ENCODE measurements around the gene RPL39L. TPM values are rescaled to one million over a fixed set of nuclear protein-coding genes. Genes with fewer than 3 reads are reported as not detected.
"Not testable (repeated sequence)": the region's sequence is repeated elsewhere in the genome, so short reads cannot be mapped to it uniquely, and the experiment has no call there.

The RPL39L gene
- total and polyA plus RNA-seq, 4 donors, result 3.4 to 9.4 (median 6.4) TPM

DNA sequence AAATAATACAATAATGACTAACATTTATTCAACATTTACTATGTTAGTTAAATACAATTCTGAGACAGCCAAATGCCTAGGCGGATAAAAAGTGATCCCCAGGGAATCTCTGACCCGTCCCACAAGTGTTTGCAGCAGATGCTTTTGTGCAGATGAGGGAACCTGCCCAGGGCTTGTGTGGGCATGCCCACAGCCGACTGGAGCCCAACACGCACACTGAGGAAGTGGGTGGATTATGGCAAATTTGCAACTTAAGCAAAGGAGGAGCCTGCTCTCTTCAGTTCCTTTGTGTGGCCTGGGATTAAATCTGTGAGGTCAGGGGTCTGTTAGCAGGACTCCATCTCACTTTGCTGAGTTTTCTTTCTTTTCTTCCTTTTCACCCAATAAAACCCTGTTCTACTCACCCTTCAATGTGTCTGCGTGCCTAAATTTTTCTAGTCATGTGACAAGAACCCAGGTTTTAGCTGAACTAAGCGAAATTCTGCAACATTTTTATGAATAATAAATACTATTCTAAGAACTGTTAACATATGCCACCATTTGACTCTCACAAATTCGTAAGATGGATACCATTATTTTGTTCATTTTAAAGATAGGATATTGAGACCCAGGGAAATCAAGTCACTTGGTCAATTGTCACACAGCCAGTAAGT, 44.0 kb upstream of the RPL39L start:
- WGBS, 2 donors, result 68 to 71% methylated on average over 7 of the region's 7 CpGs
- TF ChIP-seq, protein P1, sequence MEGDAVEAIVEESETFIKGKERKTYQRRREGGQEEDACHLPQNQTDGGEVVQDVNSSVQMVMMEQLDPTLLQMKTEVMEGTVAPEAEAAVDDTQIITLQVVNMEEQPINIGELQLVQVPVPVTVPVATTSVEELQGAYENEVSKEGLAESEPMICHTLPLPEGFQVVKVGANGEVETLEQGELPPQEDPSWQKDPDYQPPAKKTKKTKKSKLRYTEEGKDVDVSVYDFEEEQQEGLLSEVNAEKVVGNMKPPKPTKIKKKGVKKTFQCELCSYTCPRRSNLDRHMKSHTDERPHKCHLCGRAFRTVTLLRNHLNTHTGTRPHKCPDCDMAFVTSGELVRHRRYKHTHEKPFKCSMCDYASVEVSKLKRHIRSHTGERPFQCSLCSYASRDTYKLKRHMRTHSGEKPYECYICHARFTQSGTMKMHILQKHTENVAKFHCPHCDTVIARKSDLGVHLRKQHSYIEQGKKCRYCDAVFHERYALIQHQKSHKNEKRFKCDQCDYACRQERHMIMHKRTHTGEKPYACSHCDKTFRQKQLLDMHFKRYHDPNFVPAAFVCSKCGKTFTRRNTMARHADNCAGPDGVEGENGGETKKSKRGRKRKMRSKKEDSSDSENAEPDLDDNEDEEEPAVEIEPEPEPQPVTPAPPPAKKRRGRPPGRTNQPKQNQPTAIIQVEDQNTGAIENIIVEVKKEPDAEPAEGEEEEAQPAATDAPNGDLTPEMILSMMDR (IDR thresholded peaks at IDR 0.05; ENCODE audit: control extremely low read depth, extremely low read depth), result no peak
- H3K9ac ChIP-seq (ENCODE audit: insufficient read depth in 1 of 2, low read length in 2 of 2), result no peak overlapping the region
- ATAC-seq (ENCODE audit: insufficient read depth, low FRiP score) (no peak), DNase-seq (no peak)
- no peaks in the 10 kb centered on the region for H3K36me3 ChIP-seq (ENCODE audit: control insufficient read depth in 4 of 4, insufficient read depth in 4 of 4, low read length in 4 of 4)
- peaks cover 0 to 2% (median 0%) of the 10 kb centered on the region in 5 donors for H3K4me1 ChIP-seq (ENCODE audit: control insufficient read depth in 5 of 5, insufficient read depth in 5 of 5, low read length in 5 of 5)
- H3K9me3 ChIP-seq (ENCODE audit: control insufficient read depth in 4 of 4, insufficient read depth in 3 of 4, low read length in 3 of 4), result no peaks in the 10 kb centered on the region
- H3K4me3 ChIP-seq, result no peak overlapping the region
- H3K27me3 ChIP-seq (ENCODE audit: control insufficient read depth in 3 of 3, insufficient read depth in 3 of 3, low read length in 2 of 3), result no peaks in the 10 kb centered on the region
- H3K27ac ChIP-seq (ENCODE audit: low read depth in 1 of 2, low read length in 1 of 2), result peak overlapping the region in 1 of 2 donors; percentile 7

DNA sequence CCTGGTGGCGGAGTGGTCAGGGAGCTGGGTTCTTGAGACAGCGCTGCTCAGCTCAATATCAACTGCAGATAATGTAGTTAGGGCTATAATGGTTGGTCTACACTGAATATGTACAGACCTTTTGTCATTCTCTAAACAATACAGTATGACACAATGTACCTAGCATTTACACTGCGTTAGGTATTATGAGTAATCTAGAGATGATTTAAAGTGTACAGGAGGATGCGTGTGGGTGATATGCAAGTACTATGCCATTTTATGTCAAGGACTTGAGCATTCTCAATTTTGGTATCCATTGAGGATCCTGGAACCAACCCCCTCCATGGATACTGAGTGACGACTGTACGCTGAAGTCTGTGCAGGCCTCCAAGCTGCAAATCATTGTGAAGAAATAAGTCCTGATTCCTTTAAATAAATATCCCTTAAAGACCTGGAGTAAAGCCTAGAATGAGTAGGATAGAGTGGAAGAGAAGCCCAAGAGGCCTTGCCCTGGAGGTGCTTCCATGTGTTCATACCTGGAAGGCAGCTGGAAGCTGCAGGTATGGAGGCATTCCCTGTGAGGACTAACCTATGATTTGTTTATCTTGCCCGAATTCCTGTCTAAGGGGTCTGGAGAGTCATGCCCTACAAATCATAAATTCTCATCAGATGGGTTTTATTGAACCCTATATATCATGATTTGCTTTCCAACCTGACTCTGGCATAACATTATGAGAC, 42.3 kb upstream of the RPL39L start:
- WGBS, 2 donors, result 92 to 95% methylated on average over 7 of the region's 7 CpGs
- Histone ChIP-seq H3K4me3 (no peak overlapping the region), H3K36me3 (ENCODE audit: control insufficient read depth in 4 of 4, insufficient read depth in 4 of 4, low read length in 4 of 4) (no peaks in the 10 kb centered on the region), H3K9me3 (ENCODE audit: control insufficient read depth in 4 of 4, insufficient read depth in 3 of 4, low read length in 3 of 4) (no peaks in the 10 kb centered on the region), H3K9ac (ENCODE audit: insufficient read depth in 1 of 2, low read length in 2 of 2) (no peak overlapping the region), H3K4me1 (ENCODE audit: control insufficient read depth in 5 of 5, insufficient read depth in 5 of 5, low read length in 5 of 5) (no peaks in the 10 kb centered on the region), H3K27me3 (ENCODE audit: control insufficient read depth in 3 of 3, insufficient read depth in 3 of 3, low read length in 2 of 3) (no peaks in the 10 kb centered on the region), H3K27ac (ENCODE audit: low read depth in 1 of 2, low read length in 1 of 2) (no peak overlapping the region)
- TF ChIP-seq, protein P1 (IDR thresholded peaks at IDR 0.05; ENCODE audit: control extremely low read depth, extremely low read depth), result no peak
- no peak for DNase-seq
- ATAC-seq (ENCODE audit: insufficient read depth, low FRiP score), result no peak

DNA sequence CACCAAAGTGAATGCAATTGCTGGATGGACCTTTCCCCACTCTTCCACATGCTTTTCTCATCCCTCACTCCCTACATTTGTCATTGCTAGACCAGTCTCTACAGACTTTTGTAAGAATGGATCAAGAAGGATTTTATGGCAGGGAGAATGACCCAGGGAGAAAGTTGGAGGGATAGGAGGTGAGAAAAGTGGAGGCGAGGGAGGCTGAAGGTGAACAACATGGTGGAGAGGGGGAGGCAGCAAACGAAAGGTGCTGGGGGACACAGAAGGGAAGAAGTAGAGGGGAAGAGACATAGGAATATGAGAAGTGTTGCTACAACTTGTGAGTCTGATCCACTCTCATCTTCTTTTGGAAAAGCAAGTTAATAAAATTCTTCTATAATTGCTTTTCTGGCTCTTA, 33.6 kb upstream of the RPL39L start:
- 93 to 98% methylated on average over 2 of the region's 2 CpGs for WGBS, 2 donors
- Histone ChIP-seq H3K4me1 (ENCODE audit: control insufficient read depth in 5 of 5, insufficient read depth in 5 of 5, low read length in 5 of 5) (peaks cover 0 to 10% (median 0%) of the 10 kb centered on the region in 5 donors), H3K9ac (ENCODE audit: insufficient read depth in 1 of 2, low read length in 2 of 2) (no peak overlapping the region), H3K27ac (ENCODE audit: low read depth in 1 of 2, low read length in 1 of 2) (no peak overlapping the region), H3K27me3 (ENCODE audit: control insufficient read depth in 3 of 3, insufficient read depth in 3 of 3, low read length in 2 of 3) (peaks cover 0 to 2% (median 0%) of the 10 kb centered on the region in 3 donors), H3K4me3 (no peak overlapping the region), H3K9me3 (ENCODE audit: control insufficient read depth in 4 of 4, insufficient read depth in 3 of 4, low read length in 3 of 4) (no peaks in the 10 kb centered on the region), H3K36me3 (ENCODE audit: control insufficient read depth in 4 of 4, insufficient read depth in 4 of 4, low read length in 4 of 4) (no peaks in the 10 kb centered on the region)
- TF ChIP-seq, protein P1 (IDR thresholded peaks at IDR 0.05; ENCODE audit: control extremely low read depth, extremely low read depth), result no peak
- DNase-seq (no peak), ATAC-seq (ENCODE audit: insufficient read depth, low FRiP score) (no peak)

DNA sequence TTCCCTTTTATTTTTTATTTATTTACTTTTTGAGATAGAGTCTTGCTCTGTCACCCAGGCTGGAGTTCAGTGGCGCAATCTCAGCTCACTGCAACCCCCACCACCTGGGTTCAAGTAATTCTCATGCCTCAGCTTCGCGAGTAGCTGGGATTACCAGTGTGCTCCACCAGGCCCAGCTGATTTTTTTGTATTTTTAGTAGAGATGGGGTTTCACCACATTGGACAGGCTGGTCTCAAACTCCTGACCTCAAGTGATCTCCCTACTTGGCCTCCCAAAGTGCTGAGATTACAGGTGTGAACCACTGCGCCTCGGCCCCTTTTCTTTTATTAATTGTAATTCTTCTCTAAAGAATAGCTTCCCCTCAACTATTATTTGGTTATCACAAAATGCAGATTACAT, 31.6 kb upstream of the RPL39L start:
- H3K36me3 ChIP-seq (ENCODE audit: control insufficient read depth in 4 of 4, insufficient read depth in 4 of 4, low read length in 4 of 4); H3K9me3 ChIP-seq (ENCODE audit: control insufficient read depth in 4 of 4, insufficient read depth in 3 of 4, low read length in 3 of 4); H3K4me3 ChIP-seq; H3K27ac ChIP-seq (ENCODE audit: low read depth in 1 of 2, low read length in 1 of 2); ATAC-seq (ENCODE audit: insufficient read depth, low FRiP score); H3K9ac ChIP-seq (ENCODE audit: insufficient read depth in 1 of 2, low read length in 2 of 2); DNase-seq; H3K27me3 ChIP-seq (ENCODE audit: control insufficient read depth in 3 of 3, insufficient read depth in 3 of 3, low read length in 2 of 3): not testable (repeated sequence)
- WGBS, 2 donors, result 93 to 97% methylated on average over 5 of the region's 5 CpGs
- H3K4me1 ChIP-seq (ENCODE audit: control insufficient read depth in 5 of 5, insufficient read depth in 5 of 5, low read length in 5 of 5), result peaks cover 0 to 15% (median 0%) of the 10 kb centered on the region in 5 donors
